ENCODE data around the gene SMAD1.

SMAD1 gene

GRCh38 chr4:145557720-145558119, 76.1 kb downstream of the SMAD1 start:
- DNase-seq (ENCODE audit: low read depth), result peak; percentile 78
- H3K4me3 ChIP-seq (ENCODE audit: low read depth, low read length), result no peak overlapping the region
- TF ChIP-seq, protein P1, sequence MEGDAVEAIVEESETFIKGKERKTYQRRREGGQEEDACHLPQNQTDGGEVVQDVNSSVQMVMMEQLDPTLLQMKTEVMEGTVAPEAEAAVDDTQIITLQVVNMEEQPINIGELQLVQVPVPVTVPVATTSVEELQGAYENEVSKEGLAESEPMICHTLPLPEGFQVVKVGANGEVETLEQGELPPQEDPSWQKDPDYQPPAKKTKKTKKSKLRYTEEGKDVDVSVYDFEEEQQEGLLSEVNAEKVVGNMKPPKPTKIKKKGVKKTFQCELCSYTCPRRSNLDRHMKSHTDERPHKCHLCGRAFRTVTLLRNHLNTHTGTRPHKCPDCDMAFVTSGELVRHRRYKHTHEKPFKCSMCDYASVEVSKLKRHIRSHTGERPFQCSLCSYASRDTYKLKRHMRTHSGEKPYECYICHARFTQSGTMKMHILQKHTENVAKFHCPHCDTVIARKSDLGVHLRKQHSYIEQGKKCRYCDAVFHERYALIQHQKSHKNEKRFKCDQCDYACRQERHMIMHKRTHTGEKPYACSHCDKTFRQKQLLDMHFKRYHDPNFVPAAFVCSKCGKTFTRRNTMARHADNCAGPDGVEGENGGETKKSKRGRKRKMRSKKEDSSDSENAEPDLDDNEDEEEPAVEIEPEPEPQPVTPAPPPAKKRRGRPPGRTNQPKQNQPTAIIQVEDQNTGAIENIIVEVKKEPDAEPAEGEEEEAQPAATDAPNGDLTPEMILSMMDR (IDR thresholded peaks at IDR 0.05; ENCODE audit: insufficient read depth, low read depth, low read length, missing control alignments), result peak; percentile 84

DNA sequence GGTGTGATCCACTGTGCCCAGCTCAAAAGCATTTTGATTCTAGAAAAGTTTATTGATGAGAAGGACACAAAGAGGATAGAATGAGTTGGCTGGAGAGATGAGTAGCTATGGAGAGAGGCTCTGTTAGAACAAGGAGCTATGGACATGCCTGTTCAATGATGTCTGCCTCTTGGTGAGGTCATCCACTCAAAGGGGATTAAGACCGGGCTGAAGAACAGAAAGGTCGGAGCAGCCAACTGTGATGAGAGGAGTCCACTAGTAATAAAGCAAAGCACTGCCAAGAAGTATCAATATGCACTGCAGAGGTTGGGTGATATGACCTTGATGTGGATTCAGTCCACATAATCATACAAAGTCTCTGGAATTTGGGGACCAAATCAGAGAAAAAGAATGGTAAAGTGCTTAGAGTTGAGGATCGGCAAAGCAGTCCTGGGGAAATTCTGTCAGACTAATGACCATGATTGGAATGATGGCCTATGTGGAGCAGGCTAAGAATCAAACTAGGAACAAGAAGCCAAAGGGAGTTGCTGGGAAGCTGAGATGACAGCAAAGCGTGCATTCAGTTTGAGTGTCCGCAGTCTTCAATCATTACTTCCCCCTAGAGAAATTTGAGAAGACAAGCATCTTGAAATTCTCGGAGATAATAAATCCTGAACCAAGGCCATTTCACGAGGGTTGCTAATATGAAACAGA, 81.8 kb downstream of the SMAD1 start:
- TF ChIP-seq, protein P1 (IDR thresholded peaks at IDR 0.05; ENCODE audit: insufficient read depth, low read depth, low read length, missing control alignments), result no peak
- no peak for DNase-seq (ENCODE audit: low read depth)

DNA sequence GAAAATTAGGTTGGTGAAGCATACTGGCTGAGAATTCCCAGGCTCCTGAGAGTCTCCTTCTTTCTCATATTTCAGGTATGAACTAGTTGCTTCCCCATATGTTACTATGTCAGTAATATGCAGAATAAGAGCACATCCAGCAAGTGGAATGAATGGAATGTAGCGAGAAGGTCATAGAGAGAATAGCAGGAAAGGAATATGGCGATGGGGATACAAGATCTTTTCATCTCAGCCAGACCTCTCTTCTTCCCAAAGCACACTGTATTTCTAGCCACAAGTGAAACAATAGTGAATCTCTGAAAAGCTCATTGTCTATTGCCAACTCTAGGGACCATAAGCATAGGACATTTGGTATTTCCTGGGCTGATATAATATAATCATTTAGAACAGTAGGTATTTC, 82.9 kb downstream of the SMAD1 start:
- TF ChIP-seq, protein P1 (IDR thresholded peaks at IDR 0.05; ENCODE audit: insufficient read depth, low read depth, low read length, missing control alignments), result no peak
- H3K4me3 ChIP-seq (ENCODE audit: low read depth, low read length), result no peak overlapping the region
- DNase-seq (ENCODE audit: low read depth), result no peak

More for the DNA sequence above, 81.8 kb downstream of the SMAD1 start:
- H3K4me3 ChIP-seq (ENCODE audit: low read depth, low read length), result no peak overlapping the region

- DNase-seq (ENCODE audit: low read depth), result peak; percentile 39
Measured at GRCh38 chr4:145565328-145565727, 83.7 kb downstream of the SMAD1 start.

GRCh38 chr4:145566086-145566708, 84.5 kb downstream of the SMAD1 start:
- H3K4me3 ChIP-seq (ENCODE audit: low read depth, low read length), result no peak overlapping the region
- TF ChIP-seq, protein P1 (IDR thresholded peaks at IDR 0.05; ENCODE audit: insufficient read depth, low read depth, low read length, missing control alignments), result no peak
- no peak for DNase-seq (ENCODE audit: low read depth)

More at GRCh38 chr4:145565328-145565727, 83.7 kb downstream of the SMAD1 start:
- H3K4me3 ChIP-seq (ENCODE audit: low read depth, low read length), result no peak overlapping the region
- TF ChIP-seq, protein P1 (IDR thresholded peaks at IDR 0.05; ENCODE audit: insufficient read depth, low read depth, low read length, missing control alignments), result no peak

- no peak overlapping the region for H3K4me3 ChIP-seq (ENCODE audit: low read depth, low read length)
- DNase-seq (ENCODE audit: low read depth), result no peak
- TF ChIP-seq, protein P1 (IDR thresholded peaks at IDR 0.05; ENCODE audit: insufficient read depth, low read depth, low read length, missing control alignments), result no peak
Measured at GRCh38 chr4:145566768-145567167, 85.1 kb downstream of the SMAD1 start.
